Activated CD8-positive, alpha-beta memory T cell treated with anti-CD3 and anti-CD28 coated beads for 36 hours (primary cell): ENCODE data around the gene NUDCD3. TPM values are rescaled to one million over a fixed set of nuclear protein-coding genes. Genes with fewer than 3 reads are reported as not detected.

Source experiments
- CTCF ChIA-PET: fragments of 350-600 bp; sonication (Branson Sonifier 250); formaldehyde crosslinking; loops from one replicate; lab custom pipeline; 2021; ENCODE audit warnings: antibody characterized with exemption; lab: Charles Lee
- POLR2A ChIA-PET: fragments of 350-600 bp; sonication (Branson Sonifier 250); formaldehyde crosslinking; loops from one replicate; lab custom pipeline; 2021; ENCODE audit warnings: antibody characterized with exemption; lab: Charles Lee
- total RNA-seq, 2 experiments: library from RNA; stranded (reverse); gene quantifications; one replicate each; pipeline ENCODE4 v1.2.3, GENCODE V29; 2021

The NUDCD3 gene
- total RNA-seq, 2 experiments from 2014 or later, result 94.9 to 106 TPM

DNA sequence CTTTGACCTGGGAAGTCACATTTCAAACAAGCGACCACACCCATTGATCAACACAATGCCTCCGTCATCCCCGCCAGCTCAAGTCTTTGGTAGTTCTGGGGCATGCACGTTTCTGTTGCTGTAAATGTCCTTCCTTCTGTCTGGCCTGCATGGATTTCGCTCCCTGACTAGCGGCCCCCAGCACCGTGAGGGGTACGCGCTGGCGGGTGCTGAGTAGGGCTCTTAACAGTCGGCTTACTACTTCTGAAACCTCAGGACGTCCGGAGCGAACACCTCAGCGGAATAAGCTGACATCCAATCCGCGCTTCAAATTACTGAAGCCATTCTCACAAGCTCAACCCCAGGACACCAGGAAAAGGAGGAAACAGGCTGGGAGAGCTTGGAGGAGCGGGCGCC, 505 bp downstream of the NUDCD3 start:
- ChIA-PET POLR2A (interaction anchor here (1.0 to 1.9 kb wide), 7 partner anchors 10 to 445 kb away, joined by 3 to 9 read pairs (median 4); partner anchors contain the start of genes DBNL, DDX56 and H2AZ2), CTCF (interaction anchor here (0.7 kb wide), 1 partner anchor 11 kb away, joined by 3 read pairs; no protein-coding TSS in a partner anchor)

- ChIA-PET CTCF (no interaction called here), POLR2A (no interaction called here)
These were observed 1.5 kb downstream of the NUDCD3 start for GRCh38 chr7:44488955-44489354.

DNA sequence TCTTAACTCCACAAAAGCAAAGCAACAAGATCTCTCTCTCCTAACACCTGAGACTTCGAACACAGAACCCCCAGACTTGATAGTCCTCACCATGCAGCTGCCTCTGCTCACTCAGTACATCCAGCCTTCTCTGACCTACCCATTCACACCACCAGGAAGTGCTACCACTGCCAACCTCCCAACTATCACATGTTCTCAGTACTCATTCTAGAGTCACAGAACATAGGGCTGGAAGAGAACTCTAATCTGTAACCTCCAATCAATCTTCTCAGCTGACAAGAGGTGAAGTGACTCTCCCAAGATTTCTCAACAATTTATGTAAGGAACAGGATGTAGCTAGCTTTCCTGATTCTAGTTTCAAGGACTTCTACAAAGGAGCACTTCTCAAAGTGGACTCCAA, 3.8 kb downstream of the NUDCD3 start:
- ChIA-PET POLR2A (no interaction called here), CTCF (interaction anchor here (1.2 to 1.8 kb wide), 2 partner anchors 9 to 79 kb away, joined by 4 to 6 read pairs; no protein-coding TSS in a partner anchor)

DNA sequence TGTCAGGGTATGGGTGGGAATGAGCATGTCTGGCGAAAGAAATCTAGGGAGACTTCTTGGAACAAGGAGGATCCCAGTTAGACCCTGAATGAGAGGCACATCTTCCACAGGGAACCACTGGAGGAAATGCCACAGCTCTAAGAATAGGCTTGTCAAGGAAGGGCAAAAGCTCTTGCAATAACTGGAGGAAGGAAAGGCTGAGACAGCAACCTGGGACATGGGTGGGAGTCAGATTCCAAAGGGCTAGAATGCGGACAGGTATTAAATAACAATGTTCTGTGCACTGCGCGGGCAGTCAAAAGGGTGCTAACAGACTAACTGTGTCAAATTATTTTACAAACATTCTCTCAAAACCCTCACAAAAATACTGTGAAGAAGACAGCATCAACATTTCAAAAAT, 4.5 kb downstream of the NUDCD3 start:
- POLR2A ChIA-PET, result interaction anchor here (0.6 kb wide), 1 partner anchor 64 kb away, joined by 3 read pairs; no protein-coding TSS in a partner anchor
- CTCF ChIA-PET, result interaction anchor here (1.2 to 1.8 kb wide), 2 partner anchors 9 to 80 kb away, joined by 4 to 6 read pairs; no protein-coding TSS in a partner anchor

GRCh38 chr7:44484482-44485313, 5.8 kb downstream of the NUDCD3 start:
- POLR2A ChIA-PET, result no interaction called here
- CTCF ChIA-PET, result interaction anchor here (1.0 kb wide), 2 partner anchors 23 to 325 kb away, joined by 3 to 5 read pairs; no protein-coding TSS in a partner anchor

- ChIA-PET CTCF (no interaction called here), POLR2A (no interaction called here)
These were observed 7.7 kb downstream of the NUDCD3 start for GRCh38 chr7:44482502-44483485.

GRCh38 chr7:44477938-44478337, 12.5 kb downstream of the NUDCD3 start:
- CTCF ChIA-PET, result interaction anchor here (0.7 to 1.4 kb wide), 9 partner anchors 8 to 237 kb away, joined by 3 to 6 read pairs (median 4); no protein-coding TSS in a partner anchor
- POLR2A ChIA-PET, result no interaction called here

DNA sequence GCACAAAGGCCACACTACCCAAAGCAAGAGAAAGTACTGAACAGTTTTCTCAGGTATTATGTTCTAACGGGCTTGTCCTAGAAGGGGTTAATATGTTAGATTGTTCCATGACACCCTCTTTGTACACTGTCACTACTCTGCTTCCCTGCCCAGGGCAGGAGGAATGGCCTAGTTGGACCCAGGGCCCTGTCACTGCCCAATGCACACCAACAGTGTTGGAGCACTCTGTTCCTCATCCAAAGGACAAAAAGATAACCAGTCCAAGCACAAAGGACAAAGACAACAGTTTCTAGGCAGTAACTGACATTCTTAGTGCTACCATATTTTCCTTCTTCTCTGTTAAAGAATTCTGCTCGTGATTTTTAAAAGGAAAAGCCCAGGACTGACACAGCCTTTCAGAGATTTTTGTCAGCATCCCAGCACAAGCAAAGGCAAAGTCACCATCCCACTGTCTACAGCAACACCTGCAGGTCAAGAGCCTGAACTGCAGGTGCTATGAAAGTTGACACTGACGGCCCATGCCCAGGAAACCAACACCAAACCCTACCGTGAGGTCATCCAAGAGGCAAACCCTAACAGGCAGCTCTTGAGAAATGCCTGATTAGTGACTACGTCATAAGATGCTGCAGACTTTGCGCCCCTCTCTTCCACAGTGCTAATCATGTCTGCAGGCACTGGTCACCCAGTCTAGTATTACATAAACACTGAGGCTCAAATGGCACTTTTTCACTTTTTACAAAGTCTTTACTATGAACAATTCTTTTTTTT, 13.2 kb downstream of the NUDCD3 start:
- ChIA-PET CTCF (interaction anchor here (0.7 to 1.4 kb wide), 8 partner anchors 9 to 237 kb away, joined by 3 to 6 read pairs (median 4); no protein-coding TSS in a partner anchor), POLR2A (no interaction called here)

GRCh38 chr7:44476313-44476712, 14.1 kb downstream of the NUDCD3 start:
- POLR2A ChIA-PET, result no interaction called here
- CTCF ChIA-PET, result no interaction called here

GRCh38 chr7:44473295-44473694, 17.2 kb downstream of the NUDCD3 start:
- CTCF ChIA-PET, result no interaction called here

DNA sequence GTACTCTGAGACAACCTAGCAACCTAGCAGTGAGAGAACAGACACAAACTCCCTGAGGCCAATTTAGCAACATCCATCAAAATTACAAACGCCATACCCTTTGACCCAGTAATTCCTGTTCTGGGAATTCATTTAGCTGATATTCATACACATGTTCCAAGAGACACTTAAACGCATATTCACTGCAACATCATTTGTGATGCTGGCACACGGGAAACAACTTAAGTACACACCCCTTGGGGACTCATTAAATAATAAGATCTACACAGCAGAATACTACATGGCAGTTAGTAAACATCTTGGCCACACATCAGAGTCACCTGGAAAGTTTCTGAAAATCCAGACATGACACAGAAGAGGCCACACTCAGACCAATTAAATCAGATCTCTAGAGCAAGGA, 17.6 kb downstream of the NUDCD3 start:
- POLR2A ChIA-PET, result no interaction called here

More at GRCh38 chr7:44473295-44473694, 17.2 kb downstream of the NUDCD3 start:
- POLR2A ChIA-PET, result no interaction called here

GRCh38 chr7:44471850-44472249, 18.6 kb downstream of the NUDCD3 start:
- ChIA-PET POLR2A (no interaction called here), CTCF (interaction anchor here (0.5 kb wide), 1 partner anchor 9 kb away, joined by 3 read pairs; no protein-coding TSS in a partner anchor)

More for the DNA sequence above, 17.6 kb downstream of the NUDCD3 start:
- CTCF ChIA-PET, result no interaction called here

DNA sequence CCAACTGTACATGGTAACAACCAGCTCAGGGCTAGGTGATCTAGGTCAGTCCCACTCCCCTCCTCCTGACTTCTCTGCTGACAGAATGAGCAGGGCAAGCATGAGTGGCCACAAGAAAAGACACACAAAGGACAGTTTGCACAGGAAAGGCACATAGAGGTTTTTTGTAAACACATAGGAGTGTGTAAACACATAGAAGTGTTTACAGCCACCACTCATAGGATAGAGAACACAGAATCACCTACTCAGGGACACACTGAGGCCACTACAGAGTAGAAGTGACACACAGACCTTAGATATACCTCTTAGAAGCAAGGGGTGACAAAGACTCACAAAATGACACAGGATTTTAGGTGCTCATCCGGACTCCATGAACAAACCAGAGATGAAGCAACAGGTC, 19.0 kb downstream of the NUDCD3 start:
- ChIA-PET POLR2A (no interaction called here), CTCF (interaction anchor here (0.5 to 0.9 kb wide), 2 partner anchors 9 to 10 kb away, joined by 3 read pairs; no protein-coding TSS in a partner anchor)

DNA sequence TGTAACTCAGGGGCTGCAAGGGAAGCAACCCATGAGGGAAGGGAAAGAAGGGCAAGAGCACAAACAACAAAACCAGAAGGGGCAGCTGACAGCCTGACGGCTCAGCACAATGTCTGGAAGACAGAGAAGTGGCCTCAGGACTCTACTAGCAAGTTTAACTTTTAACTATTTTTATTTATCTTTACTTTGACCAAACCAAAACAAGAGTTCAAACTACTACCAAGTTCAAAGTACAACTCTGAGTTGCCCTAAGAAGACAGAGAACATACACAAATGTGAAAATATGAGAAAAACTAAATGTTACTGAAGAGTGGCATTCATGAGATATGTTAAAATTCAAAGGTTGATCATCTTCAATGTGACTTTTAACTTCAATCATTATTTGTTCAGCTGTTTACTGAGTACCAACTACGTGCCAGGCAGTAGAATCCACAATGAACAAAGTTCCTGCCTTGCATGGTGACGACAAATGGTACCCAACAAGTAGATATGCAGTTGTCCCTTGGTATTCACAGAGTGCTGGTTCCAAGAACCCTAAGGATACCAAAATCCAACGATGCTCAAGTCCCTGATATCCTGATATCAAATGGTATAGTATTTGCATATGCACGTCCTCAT, 19.7 kb downstream of the NUDCD3 start:
- CTCF ChIA-PET, result interaction anchor here (0.9 kb wide), 1 partner anchor 9 kb away, joined by 3 read pairs; no protein-coding TSS in a partner anchor
- POLR2A ChIA-PET, result no interaction called here

DNA sequence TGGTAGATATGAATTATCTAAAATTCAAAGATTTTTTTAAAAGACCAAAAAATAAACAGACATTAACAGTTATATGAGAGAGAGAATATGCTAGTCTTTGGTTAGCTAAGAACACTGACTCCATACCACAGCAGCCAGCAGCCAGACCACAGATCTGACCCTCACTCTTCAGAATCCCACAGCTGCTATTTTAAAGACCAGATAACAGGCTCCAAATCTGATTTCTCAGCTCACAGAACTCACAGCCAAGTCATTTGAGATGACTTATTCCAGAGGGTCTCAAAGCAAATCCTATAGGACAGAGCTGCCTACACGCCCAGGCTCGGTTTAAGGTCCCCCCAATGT, 20.4 kb downstream of the NUDCD3 start:
- CTCF ChIA-PET, result interaction anchor here (0.7 kb wide), 1 partner anchor 185 kb away, joined by 3 read pairs; no protein-coding TSS in a partner anchor
- POLR2A ChIA-PET, result no interaction called here

- POLR2A ChIA-PET, result no interaction called here
- CTCF ChIA-PET, result interaction anchor here (0.6 to 0.7 kb wide), 2 partner anchors 57 to 185 kb away, joined by 3 read pairs; no protein-coding TSS in a partner anchor
These were observed 20.9 kb downstream of the NUDCD3 start for GRCh38 chr7:44469461-44470134.

GRCh38 chr7:44467217-44467548, 23.3 kb downstream of the NUDCD3 start:
- ChIA-PET CTCF (no interaction called here), POLR2A (interaction anchor here (0.7 kb wide), 1 partner anchor 61 kb away, joined by 3 read pairs; no protein-coding TSS in a partner anchor)
